NCI-H510A treated with DMSO at 0.1 percent for 48 hours (cell line): Measurements from ENCODE around the gene TMEM87B.

Experiments used
- DNase-seq: peaks from one replicate; lab custom pipeline; 2025; lab: John Stamatoyannopoulos, UW

The TMEM87B gene, protein sequence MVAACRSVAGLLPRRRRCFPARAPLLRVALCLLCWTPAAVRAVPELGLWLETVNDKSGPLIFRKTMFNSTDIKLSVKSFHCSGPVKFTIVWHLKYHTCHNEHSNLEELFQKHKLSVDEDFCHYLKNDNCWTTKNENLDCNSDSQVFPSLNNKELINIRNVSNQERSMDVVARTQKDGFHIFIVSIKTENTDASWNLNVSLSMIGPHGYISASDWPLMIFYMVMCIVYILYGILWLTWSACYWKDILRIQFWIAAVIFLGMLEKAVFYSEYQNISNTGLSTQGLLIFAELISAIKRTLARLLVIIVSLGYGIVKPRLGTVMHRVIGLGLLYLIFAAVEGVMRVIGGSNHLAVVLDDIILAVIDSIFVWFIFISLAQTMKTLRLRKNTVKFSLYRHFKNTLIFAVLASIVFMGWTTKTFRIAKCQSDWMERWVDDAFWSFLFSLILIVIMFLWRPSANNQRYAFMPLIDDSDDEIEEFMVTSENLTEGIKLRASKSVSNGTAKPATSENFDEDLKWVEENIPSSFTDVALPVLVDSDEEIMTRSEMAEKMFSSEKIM

DNA sequence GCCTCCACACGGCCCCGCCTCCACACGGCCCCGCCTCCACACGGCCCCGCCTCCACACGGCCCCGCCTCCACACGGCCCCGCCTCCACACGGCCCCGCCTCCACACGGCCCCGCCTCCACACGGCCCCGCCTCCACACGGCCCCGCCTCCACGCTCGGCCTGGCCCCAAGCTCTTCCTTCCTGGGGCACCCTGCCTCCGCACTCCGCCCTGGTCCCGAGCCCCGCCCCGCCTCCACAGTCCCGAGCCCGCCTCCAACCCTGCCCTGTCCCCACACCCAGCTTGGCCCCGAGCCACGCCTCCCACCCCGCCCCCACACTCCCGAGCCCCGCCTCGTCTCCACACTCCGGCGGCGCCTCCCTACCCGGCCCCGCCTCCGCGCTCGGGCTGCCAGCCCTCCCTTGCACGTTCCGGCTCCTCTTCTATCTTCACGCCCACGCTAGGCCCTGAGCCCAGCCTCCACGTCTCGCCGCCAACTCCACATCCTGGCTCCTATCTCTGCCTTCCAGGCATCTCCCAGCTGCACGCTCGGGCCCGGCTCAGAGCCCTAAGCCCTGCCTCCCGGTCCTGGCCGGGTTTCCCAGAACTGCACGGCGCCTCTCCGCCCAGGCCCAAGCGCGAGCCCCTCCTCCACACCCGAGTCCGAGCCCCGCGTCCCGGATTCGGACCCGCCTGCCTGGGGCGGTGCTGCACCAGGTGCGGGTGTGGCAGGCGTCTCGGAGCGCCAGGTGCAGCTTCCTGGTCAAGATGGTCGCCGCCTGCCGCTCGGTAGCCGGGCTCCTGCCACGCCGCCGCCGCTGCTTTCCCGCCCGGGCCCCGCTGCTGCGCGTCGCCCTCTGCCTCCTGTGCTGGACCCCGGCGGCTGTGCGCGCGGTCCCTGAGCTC lies at the start of gene TMEM87B:
Gene TMEM87B (plus strand): TSS at position 423 of the 883 bp plus-strand sequence. CDS start 323 bp downstream, at position 746.
- peak; percentile 86 for DNase-seq

DNA sequence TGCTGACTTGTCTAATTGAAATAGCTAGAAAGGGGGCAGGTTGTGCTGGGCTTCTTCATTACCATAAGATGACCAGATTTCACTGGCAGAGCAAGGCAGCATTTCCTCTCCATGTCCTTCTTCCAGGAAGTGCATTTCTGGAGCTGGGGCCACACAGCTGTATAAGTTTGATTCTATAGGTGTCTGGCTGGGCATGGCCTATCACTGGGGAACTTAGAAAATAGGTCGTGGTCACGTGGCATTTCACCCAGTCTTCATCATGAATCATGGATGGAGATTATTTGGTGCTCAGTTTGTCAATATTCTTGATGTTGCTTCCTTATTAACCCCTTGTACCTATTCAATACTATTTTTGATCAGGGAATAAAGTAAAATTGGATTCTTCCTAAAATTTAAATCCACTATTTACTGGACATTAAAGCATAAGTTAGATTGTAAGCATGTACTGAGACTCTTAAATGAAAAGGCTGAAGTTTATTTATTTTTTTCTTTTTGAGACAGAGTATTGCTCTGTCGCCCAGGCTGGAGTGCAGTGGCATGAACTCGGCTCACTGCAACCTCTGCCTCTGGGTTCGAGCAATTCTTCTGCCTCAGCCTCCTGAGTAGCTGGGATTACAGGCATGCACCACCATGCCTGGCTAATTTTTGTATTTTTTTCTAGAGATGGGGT lies 49.5 kb upstream of the TMEM87B start:
- no peak for DNase-seq

DNA sequence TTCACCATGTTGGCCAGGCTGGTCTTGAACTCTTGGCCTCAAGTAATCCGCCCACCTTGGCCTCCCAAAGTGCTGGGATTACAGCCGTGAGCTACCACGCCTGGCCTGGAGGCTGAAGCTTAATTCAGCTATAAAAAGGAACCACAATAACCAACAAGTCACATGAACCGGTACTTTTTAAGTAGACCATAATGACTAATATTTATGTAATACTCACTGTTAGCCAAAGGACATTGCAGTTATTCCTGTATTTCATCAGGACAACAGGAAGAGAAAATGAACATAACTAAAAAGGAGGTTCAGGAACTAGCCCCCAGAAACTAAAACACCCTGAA lies 49.0 kb upstream of the TMEM87B start:
- no peak for DNase-seq

DNA sequence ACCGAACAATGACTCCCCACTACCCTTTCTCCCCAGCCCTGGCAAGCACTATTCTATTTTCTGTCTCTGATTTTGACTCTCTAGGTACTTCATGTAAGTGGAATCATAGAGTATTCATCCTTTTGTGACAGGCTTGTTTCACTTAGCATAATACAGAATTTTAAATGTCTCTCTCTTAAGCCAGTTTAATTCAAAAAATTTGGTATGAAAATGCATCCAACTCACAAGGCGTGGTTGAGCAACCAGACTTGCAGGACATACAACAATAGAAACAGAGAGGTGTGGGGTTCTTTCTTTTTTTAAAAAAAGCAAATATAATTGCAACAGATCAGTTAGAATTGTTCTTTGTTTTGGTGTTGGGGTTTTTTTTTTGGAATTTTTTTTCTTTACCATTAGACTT lies 47.6 kb upstream of the TMEM87B start:
- DNase-seq = no peak

DNA sequence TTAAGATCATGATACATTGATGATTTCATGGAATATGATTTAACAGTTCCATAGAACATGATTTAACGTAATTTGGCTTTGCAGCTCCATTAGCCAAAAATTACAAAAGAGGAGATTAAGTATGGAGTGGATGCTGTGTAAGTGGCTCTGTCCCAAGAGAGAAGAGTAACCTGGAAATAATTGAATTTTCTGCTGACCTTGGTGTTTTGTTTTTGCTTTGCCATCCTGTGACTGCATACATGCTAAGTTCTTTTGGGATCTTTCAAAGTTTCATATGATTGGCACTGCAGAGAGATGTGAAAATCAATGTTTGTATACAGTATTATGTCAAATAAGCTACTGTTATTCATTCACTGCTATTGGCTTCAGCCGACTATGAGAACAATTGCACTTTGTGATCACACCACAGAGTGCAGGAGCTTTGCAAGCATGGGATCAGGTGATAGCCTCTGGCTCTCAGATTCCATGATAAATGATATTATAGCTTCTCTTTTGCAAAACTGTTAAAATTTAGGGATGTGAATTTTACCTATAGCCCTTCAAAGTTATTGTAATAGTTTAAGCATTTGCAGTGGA lies 46.1 kb upstream of the TMEM87B start:
- DNase-seq = no peak

DNA sequence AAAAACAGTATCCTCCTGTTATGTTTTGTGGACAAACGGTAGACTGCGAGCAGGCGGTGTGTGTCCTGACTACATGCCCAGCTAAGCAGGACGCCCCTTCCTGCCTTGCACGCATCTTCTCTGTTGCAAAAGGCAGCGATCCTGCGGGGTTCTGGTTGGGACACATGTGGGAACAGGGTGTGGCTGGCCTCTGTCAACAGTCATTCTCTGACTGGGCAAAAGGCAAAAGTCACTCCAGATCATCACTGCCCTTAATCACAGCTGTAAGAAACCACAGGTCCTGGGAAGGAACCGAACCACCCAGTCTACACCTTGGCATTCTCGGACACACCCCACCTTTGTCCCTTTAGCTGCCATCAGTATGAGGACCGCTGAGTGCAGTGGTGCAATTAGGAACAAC lies 44.3 kb upstream of the TMEM87B start:
- DNase-seq = no peak

DNA sequence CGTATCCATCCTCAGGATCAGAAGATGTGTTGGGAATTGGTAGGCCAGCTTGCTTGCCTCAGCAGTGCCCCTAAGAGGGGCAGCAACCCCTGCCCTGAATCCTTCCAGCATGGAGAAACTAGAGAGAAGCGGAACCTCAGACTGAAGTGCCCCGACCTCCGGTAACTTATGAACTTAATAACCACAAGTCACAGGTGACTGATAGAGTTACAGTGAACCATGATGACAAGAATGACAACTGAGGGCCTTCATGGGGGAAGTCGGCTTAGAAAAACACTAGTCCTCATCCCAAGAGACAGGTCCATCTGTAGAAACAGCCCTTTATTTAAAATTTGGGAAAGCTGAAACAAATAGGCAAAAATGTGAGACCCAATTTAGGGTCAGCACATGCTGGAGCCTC lies 42.5 kb upstream of the TMEM87B start:
- no peak for DNase-seq

DNA sequence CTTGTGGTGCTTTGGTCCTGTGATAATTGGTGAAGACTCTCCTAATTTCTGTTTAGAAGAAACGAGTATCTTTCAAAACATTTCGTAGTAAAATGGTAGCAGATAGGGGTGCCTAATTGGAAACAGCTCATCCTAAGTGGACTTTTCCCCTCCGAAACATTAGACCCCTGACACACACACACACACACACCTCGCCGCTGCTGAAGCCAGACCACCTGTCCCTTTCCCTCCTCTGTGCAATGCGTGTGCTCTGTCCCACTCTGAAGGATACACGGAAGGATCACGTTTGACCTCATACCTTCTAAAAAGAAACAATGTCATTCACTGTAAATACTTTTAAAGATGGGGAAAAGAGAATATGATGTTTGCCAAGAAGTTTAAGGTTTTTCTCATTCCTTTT lies 36.2 kb upstream of the TMEM87B start:
- DNase-seq = no peak

DNA sequence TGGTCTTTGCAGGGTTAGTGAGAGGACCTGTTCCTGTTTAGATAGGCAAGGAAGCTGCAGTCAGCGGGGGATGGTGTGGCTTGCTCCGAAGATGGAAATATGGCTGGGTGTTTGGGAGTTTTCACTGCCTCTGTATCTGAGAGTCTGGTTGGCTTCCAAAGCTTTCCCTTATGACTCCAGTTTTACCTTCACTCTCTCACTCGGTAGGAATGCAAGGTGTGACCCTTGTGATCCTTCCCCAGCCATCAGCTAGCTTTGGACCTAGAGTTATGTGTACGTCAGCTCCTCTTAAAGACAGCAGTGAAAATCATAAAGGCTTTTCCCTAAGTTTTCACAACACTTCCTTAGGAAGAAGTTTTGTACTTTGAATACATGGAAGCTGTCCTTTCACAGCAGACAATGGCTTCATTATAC lies 35.5 kb upstream of the TMEM87B start:
- DNase-seq = no peak

DNA sequence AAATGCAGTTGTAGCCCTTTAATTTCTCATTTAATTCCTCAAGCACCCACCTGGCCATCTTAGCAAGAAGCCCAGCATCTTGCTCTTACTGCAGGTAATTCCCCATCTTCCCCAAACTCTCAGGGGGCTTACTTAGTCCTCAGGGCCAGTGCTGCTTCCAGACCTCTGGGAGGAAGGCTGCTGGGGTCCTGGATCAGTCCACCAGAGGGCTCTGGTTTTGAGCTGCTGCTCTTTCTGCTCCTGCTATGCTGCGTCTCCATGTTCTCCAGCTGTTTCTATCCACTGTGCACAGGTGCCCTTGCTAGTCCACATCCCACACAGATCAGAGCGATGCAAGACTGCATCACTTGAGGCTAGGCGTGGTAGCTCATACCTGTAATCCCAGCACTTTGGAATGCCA lies 34.5 kb upstream of the TMEM87B start:
- no peak for DNase-seq

DNA sequence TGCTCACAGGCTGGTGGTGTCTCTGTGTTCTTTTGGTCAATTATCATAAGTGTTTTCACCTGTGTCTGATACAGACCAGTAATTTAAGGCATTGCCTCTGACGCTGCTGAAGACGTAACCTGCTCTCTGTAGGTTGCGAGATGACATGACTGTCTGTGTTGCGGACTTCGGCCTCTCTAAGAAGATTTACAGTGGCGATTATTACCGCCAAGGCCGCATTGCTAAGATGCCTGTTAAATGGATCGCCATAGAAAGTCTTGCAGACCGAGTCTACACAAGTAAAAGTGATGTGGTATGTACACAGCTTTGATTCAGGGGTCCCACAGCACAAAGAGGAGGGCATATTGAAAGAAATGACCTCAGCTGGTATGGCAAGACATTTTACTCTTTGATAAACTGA lies 33.8 kb upstream of the TMEM87B start:
- DNase-seq = no peak

DNA sequence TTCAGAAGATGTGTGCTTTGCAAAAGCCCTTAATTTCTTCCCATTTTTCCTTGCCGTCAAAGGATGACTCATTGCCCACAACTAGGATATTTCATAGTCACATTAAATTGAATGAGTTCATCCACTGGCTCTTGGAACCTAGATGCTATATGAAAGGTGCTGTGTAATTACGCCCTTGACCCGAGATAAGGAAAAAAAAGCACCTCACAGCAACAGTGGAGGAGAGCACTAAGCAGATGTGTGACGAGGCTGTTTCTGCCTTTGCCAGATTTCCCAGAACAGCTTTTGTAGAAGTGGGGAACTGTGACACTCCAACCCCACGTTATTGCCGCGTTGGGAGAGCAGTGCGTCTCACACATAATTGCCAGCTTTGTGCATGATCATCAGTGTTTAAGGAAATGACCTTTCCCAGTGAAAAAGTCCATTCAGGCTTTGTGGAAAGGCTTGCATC lies 33.3 kb upstream of the TMEM87B start:
- no peak for DNase-seq

DNA sequence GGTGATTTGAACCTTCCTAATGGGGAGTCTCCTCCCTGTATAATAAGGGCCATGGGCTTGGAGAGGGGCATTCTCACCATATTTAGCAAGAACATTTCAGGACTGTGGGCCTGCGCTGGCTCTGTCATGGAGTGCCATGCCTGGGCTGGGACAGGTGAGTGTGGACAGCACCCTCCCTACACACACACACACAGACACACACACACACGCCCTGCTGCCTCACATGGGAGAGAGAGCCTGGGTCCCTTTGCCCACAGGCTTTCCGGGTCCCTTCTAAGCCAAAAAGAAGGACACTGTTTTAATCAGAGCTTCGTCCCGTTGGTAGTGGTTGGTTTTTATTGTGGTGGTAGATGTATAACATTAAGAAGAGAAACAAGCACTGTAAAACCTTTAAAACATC lies 31.4 kb upstream of the TMEM87B start:
- no peak for DNase-seq

DNA sequence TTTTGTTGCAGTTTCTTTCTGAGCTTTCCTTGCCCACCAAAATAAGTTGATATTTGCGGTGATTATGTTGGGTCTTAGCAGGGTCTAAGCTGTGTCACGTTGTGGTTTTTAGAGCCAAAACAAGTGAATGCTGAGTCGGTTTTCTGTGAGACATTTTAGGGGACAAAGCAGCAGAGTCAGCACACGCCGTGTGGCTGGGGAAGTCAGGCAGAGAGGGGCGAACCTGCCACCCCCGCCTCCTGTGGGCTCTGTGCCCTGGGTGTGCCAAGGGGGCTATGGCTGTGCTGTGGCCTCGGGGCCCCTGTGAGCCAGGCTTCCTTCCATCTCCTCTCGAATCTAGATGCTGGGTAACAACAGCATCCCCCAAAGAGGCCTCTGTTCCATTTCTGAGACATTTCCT lies 30.8 kb upstream of the TMEM87B start:
- DNase-seq = no peak

DNA sequence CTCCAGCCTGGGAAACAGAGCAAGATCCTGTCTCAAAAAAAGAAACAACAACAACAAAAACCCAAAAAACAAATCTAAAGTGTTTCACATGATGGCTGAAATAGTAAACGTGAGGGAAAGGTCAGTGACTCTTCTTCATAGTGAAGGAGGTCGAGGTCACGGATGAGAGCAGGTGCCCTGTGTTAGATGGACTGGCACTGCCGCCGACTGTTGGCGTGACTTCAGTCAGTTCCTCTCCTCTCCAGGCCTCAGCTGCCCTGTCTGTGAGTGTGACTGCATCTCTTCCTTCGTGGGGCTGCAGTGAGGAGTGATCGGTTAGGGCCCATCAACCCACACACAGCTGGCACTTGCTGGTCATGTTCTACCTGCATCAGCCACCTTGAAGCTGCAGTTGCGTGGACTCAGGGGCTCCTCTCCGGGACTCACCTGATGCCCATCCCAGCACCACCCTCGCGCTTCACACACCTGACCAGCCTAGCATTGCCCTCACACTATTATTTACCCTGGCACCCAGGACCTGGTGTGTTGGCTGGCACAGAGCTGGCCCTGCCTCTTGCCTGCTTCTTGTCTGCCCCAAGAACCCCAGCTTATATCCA lies 30.1 kb upstream of the TMEM87B start:
- DNase-seq = no peak

DNA sequence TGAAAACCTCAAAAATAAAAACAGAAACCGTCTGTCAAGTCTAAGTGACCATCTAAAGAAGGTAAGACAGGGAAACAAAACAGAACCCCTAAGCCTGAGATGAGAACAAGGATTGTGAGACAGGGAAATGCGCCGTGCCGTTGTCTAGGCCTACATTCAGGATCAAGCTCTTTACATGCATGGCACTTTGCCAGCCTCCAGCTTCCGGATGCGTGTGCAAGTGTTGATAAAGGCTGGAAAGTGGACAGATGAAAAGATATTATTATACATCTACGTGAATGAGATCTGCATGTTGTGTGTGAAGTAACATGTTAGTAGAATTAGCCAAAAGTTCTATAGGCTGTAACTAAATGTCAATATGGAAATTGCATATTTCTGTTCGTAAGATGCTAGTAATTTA lies 28.6 kb upstream of the TMEM87B start:
- peak; percentile 77 for DNase-seq

DNA sequence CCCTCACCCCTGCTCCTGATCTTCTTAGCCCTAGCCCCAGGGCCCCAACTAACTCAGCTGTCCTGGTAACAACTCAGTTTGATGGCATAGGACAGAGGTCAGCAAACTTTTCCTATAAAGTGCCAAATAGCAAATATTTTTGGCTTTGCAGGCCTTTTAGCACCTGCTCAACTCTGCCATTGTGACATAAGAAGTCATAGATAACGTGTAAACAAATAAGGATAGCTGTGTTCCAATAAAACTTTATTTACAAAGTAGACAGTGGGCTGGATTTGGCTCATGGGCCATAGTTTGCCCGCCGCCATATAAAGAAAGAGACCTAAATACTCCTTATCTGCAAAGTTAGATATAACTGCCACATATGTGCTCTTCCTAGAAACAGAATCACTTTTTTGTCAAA lies 27.3 kb upstream of the TMEM87B start:
- no peak for DNase-seq

DNA sequence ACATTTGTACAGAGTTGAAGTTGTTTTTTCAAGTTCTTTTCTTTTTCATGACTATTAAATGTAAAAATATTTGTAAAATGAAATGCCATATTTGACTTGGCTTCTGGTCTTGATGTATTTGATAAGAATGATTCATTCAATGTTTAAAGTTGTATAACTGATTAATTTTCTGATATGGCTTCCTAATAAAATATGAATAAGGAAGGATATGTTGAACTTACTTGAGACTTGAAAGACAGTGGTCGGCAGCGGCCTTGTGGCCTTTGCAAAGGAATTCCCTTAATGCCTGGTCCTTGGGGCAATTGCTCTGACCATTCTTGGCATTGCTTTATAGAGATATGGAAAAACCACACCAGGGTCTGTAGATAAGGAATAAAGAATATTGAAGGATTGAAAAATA lies 25.9 kb upstream of the TMEM87B start:
- no peak for DNase-seq

DNA sequence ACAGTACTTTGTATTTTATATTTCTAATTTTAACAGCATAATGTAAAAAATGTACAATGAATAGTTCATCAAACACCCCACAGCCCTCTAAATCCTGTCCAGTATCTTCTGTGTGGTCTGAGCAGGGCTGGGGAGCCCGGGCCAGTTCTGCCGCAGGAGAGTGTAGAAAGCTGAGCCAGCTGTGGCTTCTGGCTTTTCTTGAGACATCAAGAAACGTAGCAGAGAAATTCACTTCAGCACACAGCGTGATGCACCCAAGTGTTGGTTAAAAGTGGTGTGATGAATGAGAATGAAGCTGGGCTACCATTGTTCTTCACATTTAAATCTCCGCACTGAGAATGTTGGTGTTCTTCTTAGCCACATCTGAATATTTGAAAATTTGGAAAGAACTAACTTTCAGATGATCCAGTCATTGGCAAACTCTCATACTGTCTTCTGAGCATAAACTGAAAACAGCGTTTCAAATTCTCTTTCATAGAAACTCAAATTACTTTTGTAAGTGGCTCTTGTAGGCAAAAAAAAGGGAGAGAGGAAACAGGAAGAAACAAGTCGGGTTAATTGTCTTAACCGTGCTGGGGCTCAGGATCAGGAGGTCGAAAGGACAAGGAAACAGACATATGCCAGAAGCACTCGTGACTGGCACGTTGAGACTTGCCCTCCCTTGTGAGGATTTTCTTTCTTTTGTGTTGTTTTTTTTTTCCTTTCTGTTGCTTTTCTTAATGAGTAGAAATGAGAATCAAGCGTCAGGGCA lies 23.4 kb upstream of the TMEM87B start:
- DNase-seq = peak; percentile 68

DNA sequence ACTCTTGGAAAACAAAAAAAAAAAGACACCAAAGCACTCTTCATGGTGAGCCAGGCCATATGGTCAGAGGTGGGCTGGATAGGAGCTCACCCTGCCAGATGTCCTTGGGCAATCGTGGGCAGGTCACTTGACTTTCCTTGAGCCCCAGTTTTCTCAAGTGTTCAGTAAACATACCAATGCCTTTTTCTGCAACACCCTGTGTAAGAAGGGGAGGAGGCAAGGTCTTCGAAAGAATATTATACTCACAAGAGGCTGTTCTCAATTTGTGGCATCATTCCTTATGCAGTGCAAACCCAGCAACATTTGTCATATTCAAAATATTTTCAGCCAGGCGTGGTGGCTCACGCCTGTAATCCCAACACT lies 22.9 kb upstream of the TMEM87B start:
- DNase-seq = peak; percentile 68
